ENCODE measurements around the gene TAF11L11.
"Not testable (repeated sequence)": the region's sequence is repeated elsewhere in the genome, so short reads cannot be mapped to it uniquely, and the experiment has no call there.

The TAF11L11 gene

GRCh38 chr5:17603880-17604279 lies at the start of gene TAF11L11:
Gene TAF11L11, plus strand, starts transcription at chr5:17604183.
- DNase-seq (ENCODE audit: low spot score) = not testable (repeated sequence)

- not testable (repeated sequence) for DNase-seq (ENCODE audit: low spot score)
These were observed 18.3 kb upstream of the TAF11L11 start, which contains the start of gene TAF11L7 for GRCh38 chr5:17585658-17586057. Gene TAF11L7, minus strand, starts transcription at chr5:17585758.

GRCh38 chr5:17590860-17591259 lies 13.1 kb upstream of the TAF11L11 start, which contains the start of gene TAF11L8:
Gene TAF11L8, minus strand, starts transcription at chr5:17590960.
- not testable (repeated sequence) for DNase-seq (ENCODE audit: low spot score)

- DNase-seq (ENCODE audit: low spot score) = not testable (repeated sequence)
These were observed 9.7 kb upstream of the TAF11L11 start, which contains the start of gene TAF11L9 for GRCh38 chr5:17594255-17594654. Gene TAF11L9, minus strand, starts transcription at chr5:17594394.

GRCh38 chr5:17597728-17598127 lies 6.3 kb upstream of the TAF11L11 start, which contains the start of gene TAF11L10:
Gene TAF11L10, minus strand, starts transcription at chr5:17597828.
- not testable (repeated sequence) for DNase-seq (ENCODE audit: low spot score)

GRCh38 chr5:17604951-17605350 lies 968 bp downstream of the TAF11L11 start:
- DNase-seq (ENCODE audit: low spot score) = no peak
- no peak for TF ChIP-seq CTCF (IDR thresholded peaks at IDR 0.05; ENCODE audit: extremely low read depth, missing control alignments)

GRCh38 chr5:17607461-17607860 lies 3.5 kb downstream of the TAF11L11 start:
- DNase-seq (ENCODE audit: low spot score) = not testable (repeated sequence)

GRCh38 chr5:17610092-17610491 lies 6.1 kb downstream of the TAF11L11 start, which contains the start of gene TAF11L12:
Gene TAF11L12, plus strand, starts transcription at chr5:17610392.
- not testable (repeated sequence) for DNase-seq (ENCODE audit: low spot score)

- no peak for TF ChIP-seq CTCF (IDR thresholded peaks at IDR 0.05; ENCODE audit: extremely low read depth, missing control alignments)
- DNase-seq (ENCODE audit: low spot score) = no peak
These were observed 11.1 kb downstream of the TAF11L11 start for GRCh38 chr5:17614872-17615605.

- no peak for DNase-seq (ENCODE audit: low spot score)
- TF ChIP-seq CTCF (IDR thresholded peaks at IDR 0.05; ENCODE audit: extremely low read depth, missing control alignments) = no peak
These were observed 15.4 kb downstream of the TAF11L11 start for GRCh38 chr5:17619354-17619753.

GRCh38 chr5:17620627-17621026 lies 16.6 kb downstream of the TAF11L11 start:
- DNase-seq (ENCODE audit: low spot score) = no peak

More at GRCh38 chr5:17620627-17621026, 16.6 kb downstream of the TAF11L11 start:
- TF ChIP-seq CTCF (IDR thresholded peaks at IDR 0.05; ENCODE audit: extremely low read depth, missing control alignments) = no peak
